Stimulated activated CD8-positive, alpha-beta memory T cell treated with anti-CD3 and anti-CD28 coated beads, Interleukin-15, amount 100 ng/mL, for 4 hours (primary cell): Measurements from ENCODE around the gene ACKR3.

Experiments used
- DNase-seq, 2 donors: peaks; one replicate each; pipeline ENCODE4 v3.0.0-alpha.2; 2020; ENCODE audit warnings: low read depth in 2 of 2

ACKR3 gene

DNA sequence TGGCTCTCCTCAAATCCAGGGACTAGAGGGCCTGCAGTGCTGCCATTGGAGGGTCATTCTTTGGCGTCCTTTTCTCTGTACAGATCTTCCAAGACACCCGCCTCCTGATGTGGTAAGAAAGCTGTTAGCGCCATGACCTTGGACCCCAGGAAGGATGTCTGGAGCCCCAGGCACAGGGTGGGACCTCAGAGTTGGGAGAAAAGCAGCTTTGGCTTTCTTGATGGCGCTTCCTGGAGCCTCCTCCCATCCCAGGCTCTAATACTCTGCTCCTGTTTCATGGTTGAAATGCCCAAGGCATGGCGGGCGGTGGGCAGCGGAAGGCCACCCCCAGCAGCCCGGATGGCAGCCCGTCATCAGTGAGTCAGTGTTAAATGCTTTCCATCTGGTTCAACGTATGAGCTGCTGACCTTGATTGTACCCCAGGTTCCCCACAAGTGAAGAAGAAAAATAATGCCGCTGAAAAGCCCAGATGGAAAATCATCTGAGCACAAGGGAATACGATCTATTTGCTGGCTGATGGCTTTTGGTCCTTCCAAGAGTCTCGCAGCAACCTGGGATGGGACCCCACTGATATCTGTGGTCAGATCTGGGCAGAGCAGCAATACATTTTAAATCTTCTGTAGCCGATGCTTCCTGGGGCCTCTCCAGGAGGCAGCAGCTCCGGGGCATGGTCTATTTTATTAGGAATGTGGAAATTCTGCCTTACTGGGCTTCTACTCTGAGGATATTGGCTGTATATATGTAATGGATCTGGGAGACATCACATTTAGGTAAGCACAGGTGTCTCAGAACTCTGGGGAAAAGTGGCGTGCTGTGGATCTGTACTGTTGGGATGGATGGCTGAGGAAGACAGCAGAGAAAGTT, 15.1 kb downstream of the ACKR3 start:
- no peak for DNase-seq

DNA sequence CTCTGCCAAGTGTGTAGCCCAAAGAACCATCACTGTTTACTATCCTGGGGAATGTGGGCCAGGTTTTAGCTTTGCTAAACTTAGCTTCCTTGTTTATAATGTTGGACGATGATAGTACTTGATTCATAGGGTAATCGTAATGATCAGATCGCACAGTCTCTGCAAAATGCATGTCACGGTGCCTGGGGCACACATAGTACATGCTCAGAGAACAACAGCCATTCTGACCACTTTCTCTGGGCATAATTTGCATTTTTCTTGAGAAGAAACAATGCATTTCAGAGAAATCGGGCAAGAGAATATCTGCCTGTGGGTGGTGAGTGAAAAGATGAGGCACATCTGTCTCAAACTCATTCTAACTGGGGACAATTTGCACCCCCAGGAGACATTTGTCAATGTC, 16.3 kb downstream of the ACKR3 start:
- DNase-seq = no peak

DNA sequence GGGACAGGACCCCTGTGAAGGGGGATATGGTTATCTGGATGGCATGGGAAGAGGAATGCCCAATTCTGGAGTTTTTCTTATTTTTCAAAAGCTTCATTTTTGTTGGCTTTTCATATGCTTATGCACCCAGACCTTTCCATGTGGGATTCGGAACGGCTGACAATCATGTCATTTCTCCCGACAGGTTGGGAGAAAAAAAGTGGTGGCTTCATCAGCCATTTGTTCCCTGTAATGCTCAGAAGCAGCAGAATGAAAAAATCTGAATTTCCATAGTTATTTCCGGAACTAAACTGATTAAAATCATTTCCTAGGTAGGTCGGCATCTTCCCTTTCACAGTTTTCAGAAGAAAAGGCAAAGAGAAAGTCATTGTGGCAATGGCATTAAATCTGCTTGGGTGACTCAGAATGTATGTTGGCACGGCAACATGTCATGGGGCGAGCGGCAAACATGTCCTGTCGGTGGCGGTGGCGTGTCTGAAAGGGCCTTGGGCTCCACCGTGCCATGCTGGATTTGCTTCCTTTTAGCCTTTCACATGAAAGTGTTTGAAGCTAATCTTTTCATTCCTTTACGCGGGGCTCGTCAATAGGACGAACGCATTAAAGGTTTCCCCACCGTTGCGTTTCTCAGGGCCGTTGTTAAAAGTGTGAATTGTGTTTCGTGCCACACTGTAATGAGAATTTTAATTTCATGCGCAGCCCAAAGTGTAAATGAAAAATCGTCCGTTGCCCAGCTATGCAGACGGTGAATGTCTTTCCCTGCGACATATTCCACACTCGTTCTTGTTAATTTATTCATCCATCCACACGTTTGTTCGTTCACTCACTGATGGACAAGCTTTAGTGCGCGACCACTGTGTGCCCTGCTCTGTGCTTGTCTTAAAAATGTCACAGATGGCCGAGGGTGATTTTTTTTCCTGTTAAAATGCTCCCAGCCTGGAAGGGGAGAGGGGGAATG, 18.5 kb downstream of the ACKR3 start:
- no peak for DNase-seq

DNA sequence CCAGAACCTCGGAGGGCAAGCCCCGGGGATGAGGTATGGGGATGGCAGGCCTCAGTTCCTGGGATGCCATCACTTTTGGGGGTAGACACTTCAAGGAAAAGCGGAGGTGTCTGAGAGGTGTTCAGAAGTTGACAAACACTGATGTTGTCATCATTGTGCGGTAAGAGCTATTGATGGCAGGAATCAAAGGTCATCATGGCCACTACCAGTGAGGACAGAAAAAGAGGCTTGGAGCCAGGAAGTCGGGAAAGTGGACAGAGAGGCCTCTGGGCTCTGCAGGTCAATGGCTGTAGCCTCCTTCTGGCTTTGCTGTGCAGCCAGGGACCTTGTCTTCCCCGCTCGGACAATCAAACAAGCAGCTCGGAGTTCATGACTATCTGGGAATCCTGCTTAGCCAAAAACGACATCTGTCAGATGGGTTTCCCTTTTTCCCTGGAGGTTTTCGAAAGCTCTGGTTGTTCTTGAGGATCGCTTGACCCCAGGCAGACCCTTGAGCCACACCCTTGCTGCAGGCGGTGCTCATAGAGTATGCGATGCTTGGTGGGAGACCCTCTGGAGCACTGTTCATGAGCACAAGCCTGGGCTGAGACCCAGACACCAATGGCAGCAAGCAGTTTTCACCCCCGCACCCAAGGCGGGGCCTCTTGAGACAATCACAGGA, 19.4 kb downstream of the ACKR3 start:
- no peak for DNase-seq

DNA sequence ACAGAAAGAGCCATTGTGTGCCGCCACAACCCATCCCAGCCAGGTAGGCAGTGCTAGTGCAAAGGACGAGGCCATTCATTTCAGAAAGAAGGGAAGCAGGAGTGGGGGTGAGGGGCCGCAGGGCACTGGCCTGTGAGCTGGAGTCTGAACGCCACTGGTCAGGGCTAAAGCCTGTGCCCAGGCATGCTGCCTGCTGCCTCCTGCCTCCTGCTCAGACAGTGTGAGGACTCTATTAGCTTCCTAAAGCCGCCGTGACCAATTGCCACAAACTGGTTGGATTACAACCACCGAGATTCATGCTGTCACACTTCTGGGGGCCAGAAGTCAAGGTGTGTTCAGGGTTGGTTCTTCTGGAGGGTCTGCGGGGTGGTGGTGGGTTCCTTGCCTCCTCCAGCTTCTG, 21.2 kb downstream of the ACKR3 start:
- DNase-seq = no peak

DNA sequence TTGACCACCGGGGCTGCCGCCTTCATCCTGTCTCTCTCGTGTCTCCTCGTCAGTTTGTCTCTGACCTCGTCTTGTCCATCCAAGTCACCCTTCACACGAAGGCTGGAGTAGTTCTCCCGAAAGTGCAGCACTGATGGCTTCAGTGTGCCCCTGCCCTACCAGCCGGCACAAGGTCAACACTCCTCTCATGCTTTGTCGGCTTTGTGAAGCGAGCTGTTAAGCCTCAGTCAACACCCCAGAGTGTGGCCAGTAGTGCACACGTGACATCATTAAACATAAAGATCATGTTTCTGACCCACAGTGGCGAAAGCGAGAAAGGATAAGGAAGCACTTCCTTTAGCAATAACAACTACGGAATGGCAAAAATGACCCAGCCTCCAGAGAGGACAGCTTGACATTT, 23.2 kb downstream of the ACKR3 start:
- no peak for DNase-seq

DNA sequence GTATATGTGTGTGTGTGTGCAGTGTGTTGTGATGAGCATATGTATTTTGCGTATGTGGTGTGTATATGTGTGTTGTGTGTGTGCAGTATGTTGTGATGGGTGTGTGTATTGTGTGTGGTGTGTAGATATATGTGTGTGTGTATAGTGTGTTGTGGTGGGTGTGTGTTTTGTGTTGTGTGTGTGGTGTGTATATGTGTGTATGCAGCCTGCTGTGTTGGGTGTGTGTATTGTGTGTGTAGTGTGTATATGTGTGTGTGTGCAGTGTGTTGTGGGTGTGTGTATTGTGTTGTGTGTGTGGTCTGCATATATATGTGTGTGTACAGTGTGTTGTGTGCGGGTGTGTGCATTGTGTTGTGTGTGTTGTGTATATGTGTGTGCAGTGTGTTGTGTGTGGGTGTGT, 23.9 kb downstream of the ACKR3 start:
- no peak for DNase-seq

DNA sequence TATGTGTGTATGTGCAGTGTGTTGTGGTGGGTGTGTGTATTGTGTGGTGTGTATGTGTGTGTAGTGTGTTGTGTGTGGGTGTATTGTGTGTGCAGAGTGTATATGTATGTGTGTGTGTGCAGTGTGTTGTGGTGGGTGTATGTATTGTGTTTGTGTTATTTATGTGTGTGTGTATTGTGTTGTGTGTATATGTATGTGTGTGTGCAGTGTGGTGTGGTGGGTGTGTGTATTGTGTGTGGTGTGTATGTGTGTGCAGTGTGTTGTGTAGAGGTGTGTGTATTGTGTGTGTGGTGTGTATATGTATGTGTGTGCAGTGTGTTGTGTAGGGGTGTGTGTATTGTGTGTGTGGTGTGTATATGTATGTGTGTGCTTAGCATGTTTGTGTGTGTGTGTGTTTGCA, 24.3 kb downstream of the ACKR3 start:
- no peak for DNase-seq

DNA sequence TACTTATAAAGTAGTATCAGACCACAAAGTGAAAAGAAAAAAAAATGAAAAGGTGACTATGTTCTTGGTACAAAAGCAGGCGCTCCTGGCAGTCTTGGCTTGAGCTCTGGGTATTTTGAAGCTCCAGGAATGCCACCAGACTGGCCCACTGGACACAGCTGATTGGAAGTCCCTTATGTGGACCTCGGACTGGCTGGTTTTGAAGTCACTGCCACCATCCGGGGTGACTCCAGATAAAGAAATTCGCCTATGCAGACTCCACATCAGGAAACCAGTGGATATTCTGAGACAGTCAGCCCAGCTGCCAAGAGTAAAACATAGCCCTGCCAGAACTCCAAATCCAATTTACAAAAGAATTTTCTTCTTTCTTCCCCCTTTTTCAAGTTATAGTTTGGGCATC, 28.0 kb downstream of the ACKR3 start:
- DNase-seq = no peak

DNA sequence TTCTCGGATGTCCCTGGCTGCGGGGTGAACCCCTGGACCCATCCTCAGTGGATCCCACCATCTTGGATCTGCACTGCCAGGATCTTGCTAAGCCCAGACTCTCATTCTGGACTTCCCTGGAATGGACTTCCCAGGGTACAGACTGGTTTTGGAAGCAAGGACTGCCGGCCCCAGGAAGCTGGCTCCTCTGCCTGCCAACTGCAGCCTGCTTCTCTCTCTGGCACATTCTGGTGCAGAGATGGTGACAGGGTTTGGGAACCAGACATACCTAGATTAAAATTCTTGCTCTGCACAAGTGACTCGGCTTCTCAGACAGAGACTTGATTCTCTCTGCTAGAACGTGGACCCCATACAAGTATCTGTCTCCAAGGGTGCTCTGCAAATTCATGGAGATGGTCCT, 29.4 kb downstream of the ACKR3 start:
- no peak for DNase-seq

DNA sequence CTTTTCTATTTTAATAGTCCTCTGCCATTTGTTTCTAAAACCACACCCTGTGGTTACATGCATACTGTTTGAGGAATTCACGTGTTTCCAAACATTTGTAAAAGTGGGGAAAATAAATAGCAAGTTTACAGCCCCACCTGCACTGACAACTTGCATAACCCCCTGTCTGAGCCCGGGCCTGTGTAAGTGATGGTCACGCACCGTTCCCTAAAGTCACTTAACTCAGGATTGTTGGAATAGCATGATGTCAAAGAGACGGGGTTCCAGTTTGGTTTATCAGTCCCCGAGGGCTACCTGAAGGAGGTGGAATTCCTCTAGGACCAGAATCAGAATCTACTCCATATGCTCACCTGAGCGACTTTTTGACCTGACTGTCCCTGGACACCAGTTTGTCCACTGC, 30.5 kb downstream of the ACKR3 start:
- DNase-seq = no peak

DNA sequence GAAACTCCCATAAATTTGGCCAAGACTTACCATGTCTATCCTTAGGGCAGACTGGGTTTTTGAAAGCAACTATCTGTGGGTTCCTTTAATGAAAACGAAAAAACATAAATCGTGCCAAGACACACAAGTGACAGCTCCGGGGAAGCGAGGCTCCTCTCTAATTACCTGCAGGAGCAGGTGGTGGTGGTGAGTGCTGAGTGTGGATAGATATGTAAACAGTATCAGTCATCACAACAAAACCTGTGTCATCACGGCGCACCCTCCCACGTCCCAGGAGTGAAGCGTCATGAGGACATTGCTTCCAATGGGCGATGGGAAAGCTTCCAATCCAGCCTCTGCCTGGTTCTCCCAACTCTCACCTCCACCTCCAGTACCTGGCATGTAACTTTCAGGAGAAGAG, 31.3 kb downstream of the ACKR3 start:
- no peak for DNase-seq

DNA sequence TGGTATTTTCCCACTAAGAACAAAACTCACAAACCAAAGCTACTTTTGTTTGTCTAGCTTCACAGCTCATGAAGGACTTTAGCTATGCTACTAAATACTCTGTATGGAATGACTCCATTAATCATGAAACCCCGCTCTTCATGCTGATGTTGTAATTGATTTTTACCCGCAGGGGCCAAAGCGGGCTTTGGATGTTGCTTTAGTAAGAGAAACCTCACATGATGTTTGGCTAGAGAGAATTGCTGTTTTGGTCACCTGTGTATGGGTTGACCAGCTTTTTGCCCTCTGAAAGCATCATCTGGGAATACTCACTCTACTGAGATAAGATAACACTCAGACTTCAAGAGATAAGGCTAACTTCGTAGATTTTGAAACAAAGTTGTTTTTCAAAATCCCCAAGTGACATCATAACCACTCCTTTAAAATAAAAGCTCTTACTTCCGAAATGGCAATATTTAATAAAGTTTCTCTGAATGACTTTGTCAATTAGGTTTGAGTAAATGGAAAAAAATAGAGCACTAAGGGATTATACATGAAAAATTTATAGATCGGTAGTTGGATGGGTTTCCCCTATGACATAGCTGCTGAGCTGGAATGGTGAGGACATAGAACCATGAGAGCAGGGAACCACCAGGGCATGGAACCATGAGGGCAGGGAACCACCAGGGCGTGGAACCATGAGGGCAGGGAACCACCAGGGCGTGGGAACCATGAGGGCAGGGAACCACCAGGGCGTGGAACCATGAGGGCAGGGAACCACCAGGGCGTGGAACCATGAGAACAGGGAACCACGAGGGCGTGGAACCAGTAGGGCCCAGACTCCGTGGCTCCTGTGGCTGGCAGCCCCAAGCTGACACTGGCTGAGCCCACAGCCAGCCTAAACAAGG, 31.9 kb downstream of the ACKR3 start:
- no peak for DNase-seq

DNA sequence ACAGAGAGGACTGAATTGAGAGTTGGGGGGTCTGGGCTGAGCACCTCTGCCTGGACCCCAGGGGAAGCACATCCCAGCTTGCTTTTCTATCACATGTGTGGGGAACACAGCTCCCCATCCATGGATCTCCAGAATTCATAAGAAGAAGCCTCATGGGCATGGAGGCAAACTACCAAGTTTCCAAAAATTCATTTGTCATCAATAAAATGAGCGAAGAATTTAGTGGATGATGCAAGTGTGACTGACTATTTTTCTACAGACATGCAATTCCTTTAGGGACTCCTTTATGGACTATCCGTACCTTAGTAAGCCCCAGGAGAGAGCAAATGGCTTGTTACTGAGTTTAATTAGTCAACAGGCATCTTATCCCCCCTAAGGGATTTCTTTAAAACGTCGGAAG, 33.1 kb downstream of the ACKR3 start:
- DNase-seq = no peak

DNA sequence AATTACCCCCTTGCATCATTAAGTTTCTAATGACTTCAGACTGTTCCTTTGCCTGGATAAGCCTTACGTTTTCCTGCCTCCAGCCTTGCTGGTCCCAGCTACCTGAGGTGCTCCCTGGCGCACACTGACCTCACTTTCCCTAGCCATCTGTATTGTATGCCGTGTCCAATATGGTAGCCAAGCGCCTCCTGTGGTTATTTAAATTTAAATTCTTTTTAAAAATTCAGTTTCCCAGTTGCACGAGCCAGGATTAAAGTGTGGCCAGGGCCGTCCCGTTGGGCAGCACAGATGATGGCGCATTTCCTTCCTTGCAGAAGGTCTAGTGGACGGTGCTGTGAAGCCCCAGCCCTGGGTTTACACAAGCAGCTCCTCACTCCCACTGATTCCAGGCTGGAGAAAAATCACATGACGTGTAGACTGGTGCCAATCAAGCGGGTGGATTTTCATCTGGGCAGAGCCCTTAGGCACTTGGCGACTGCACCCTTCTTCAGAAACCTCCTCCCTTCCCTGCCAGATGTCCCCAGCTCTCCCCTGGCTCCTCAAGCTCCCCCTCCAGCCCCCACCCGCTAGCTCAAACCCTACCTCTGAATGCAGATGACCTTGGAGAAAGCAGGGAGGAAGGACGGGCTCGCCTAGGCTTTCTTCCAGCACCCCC, 33.9 kb downstream of the ACKR3 start:
- DNase-seq = no peak

DNA sequence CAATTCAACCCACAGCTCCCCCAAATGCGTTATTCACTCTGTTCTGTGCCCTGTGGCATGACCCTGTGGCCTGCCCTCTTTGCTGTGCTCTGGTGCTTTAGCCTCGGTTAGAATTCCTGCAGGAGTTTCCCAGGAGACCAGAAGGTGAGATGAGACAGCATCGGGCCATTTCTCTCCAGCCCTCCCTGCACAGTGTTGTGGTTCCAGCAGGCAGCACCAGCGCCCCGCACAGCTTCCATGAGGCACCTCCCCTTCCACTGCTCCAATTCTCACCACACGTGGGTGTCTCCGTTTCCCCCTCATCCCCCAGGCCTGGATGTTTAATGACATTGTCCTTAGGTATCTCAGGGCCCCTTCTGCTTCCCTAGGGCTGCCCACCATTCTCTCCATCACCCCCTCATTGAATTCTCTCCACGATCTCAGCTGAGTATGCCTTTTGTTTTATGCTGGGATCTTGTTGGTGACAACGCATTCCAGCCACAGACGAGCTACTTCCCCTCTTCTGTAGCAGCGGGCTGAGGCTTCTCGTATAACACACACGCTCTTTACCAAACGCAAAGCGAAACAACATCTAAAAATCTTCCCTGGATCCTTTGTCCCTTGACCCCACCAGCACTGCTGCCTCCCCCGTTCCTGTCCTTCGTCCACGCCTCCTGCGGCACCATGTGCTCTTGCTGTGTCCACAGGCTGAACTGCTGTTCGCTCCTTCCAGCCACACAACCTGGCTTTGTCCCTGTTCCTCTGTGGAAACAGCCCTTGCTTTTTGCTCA, 35.1 kb downstream of the ACKR3 start:
- DNase-seq = no peak

DNA sequence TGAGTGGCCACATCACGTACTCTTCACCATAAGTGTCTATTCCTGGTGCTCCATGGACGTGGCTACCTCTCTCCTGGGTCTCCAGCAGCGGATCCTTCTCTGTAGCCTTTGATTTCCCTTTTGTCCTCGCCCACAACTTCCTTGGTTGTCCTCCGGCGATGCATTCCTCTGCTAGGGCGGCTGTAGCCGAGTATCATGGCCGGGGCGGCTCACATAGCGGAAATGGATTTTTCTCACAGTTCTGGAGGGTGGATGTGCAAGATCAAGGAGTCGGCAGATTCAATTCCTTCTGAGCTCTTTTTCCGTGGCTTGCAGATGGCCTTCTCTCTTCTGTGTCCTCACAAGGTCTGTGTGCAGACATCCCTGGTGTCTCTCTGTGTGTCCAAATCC, 35.7 kb downstream of the ACKR3 start:
- DNase-seq = no peak

DNA sequence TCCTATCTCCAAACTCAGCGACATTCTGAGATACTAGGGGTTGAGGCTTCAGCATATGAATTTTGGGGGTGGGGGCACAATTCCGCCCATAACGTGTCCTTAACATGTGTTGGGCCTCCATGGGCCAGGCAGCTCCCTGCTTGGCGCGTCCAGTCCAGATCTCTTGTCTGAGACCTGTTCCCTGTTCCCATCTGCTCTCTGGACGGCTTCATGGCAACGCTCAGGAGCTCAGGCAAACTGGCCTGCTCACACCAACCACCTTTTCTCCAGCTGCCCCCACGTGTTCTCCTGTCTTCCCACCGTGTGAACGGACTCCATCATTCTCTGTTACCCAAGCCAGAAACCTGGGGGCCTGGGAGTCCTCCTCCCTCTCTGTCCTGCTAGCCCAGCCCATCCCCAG, 36.4 kb downstream of the ACKR3 start:
- no peak for DNase-seq

DNA sequence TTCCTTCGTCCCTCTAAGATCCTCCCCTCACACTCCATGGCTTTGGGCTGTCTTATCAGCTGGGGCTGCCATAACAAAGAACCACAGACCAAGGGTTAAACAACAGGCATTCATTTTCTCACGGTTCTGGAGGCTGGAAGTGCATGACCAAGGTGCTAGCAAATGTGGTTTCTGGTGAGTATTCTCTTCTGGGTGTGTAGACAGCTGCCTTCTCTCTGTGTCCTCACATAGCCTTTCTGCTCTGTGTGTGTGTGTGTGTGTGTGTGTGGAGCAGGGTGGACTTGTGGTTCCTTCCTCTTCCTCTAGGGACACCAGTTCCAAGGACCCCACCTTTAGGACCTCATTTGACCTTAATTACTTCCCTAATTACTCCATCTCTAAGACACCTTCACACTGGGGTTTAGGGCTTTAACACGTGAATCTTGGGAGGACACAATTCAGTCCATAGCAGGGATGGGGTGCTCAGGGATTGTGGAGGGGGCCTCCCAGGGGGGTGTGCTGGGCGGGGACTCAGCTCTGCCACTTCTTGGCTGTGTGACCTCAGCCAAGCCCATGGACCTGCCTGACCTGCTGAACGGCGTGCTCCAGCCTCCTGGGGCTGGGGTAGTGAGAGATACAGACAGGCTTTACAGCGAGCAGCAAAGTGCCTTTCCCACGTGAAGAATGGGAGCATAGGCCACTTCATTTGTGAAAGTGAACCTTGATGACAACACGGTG, 38.0 kb downstream of the ACKR3 start:
- no peak for DNase-seq

DNA sequence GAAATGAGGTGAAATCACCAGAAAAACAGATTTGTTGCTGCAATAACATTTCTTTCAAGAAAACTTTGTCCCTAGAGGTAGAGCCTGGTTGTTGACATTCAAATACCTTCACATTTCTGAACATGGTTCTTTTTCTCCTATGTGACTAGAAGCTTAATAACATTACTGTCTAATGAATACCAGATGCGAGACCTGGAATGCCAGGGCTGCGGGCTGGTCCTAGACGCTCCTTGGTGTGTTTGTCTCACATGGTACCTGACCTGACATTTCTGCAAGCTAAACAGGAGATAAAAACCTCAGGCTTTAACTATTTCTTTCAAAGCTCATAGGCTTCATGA, 38.5 kb downstream of the ACKR3 start:
- no peak for DNase-seq
